RPMI8226 (cell line): Measurements from ENCODE around the gene CD93.
A peak's percentile ranks its signal among the peaks of the same experiment; 100 is the strongest.

Source experiments
- DNase-seq: peaks from one replicate; pipeline ENCODE4 v3.0.0-alpha.2; 2015

CD93 gene, protein sequence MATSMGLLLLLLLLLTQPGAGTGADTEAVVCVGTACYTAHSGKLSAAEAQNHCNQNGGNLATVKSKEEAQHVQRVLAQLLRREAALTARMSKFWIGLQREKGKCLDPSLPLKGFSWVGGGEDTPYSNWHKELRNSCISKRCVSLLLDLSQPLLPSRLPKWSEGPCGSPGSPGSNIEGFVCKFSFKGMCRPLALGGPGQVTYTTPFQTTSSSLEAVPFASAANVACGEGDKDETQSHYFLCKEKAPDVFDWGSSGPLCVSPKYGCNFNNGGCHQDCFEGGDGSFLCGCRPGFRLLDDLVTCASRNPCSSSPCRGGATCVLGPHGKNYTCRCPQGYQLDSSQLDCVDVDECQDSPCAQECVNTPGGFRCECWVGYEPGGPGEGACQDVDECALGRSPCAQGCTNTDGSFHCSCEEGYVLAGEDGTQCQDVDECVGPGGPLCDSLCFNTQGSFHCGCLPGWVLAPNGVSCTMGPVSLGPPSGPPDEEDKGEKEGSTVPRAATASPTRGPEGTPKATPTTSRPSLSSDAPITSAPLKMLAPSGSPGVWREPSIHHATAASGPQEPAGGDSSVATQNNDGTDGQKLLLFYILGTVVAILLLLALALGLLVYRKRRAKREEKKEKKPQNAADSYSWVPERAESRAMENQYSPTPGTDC

DNA sequence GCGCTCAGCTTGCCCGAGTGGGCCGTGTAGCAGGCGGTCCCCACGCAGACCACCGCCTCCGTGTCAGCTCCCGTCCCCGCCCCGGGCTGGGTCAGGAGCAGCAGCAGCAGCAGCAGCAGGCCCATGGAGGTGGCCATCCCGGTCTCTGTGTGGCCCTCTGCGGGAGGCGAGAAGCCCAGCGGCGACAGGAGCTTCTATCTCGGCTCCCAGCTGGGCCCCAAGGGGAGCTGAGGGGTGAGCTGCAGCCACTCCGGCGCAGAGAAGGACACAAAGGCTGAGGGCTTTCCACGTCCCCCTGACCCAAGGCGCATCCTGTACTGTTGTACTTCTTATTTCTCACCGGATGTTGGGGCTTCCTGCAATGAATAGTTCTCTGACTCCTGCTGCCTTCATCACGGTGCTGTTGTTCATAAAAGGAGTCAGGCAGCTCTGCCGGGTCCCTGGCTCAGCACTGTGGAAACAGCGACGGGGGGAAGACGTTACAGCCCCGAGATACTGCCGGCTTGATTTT, at the start of gene CD93:
TSS of gene CD93 (minus strand) at position 269 of the 511 bp plus-strand sequence. CDS start at position 137, 132 bp downstream.
- DNase-seq: peak; percentile 32

DNA sequence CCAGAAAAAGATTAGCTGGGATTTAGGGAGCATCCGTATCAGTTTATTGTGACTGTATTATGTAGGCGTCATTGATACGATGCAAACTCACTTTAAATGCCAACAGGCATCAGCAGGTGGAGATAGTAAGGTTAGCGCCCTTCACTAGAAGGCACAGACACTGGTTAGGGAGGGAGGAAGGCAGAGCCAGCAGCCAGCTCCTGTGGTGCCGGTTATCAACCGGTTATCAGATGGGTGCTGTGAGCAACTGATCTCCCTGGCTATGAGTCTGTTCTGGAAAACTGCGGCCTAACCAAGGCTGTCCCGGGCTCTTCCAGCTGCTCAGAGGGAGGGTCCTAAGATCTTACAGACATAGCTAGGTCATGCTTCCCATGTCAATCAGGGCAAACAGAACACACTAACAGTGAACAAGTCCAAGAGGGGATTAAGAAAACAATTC, 47.5 kb upstream of the CD93 start:
- no peak for DNase-seq

- DNase-seq: no peak
Measured at GRCh38 chr20:23132930-23133559, 46.9 kb upstream of the CD93 start.

DNA sequence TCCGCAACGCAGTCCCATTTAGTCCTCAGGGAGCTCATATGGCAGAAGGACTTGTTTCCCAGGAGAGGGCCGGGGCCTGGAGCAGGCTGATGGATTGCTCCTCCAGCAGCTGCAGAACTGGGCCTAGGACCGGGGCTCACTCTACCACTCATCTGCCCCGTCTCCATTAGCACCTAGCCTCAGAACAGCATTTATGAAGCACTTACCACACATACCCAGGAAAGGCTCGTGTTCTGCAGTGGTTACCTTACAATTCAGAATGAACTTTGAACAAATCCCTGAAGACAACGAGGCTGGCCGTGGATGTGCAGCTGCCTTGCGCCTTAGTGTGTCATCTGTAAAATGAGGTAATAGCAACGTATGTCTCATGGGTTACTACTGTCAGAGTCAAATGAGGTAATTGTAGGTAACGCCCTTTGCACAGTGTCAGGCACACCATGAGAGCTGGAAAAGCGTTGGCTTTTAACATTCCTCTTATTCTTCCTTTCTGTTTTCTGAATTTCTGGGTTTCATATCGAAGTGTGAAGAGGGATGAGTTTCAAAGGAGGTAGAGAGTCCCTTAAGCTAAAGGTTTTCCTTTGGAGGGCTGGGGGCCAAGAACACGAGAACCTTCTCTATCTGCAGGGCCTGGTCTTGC, 46.3 kb upstream of the CD93 start:
- no peak for DNase-seq

DNA sequence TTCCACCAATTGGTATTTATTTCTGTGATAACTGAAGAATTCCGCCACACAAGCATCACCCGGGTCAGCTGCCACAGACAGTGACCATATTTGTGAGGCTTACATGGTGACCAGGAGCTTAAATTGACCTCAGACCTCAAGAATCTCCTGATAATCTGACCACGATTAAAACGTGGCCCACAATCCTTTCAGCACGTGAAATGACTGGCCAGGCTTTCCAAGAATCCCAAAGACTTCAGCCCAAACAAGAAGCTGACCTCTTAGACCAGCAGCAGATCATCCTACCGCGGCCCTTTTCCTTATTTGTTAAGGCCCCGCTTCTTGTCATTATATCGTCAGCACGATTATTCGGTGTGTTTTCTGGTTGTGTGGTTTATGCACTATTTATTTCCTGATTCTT, 45.6 kb upstream of the CD93 start:
- no peak for DNase-seq

DNA sequence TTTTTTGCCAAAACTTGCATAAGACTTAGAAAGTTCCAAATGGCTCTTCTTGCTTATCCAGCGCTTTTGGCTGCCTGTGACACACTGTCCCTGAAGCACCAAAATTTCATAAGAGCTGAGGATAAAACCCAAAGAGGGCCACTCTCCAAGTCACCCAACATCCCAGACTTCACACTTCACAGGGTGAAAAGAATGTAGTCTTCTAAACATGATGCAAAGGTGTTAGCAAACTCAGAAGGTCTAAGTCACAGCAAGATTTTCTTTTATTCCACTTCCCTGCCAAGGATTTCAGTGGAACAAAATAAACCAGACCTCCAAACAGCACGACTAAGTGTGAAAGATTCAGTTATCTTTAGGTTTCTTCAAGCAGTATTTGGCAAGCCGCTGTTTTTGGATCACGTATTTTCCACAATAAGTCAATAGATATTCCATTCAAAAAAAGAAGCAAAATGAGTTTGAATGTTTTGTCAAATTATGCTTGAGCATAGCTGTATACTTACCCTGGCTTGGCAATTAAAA, 44.6 kb upstream of the CD93 start:
- no peak for DNase-seq

DNA sequence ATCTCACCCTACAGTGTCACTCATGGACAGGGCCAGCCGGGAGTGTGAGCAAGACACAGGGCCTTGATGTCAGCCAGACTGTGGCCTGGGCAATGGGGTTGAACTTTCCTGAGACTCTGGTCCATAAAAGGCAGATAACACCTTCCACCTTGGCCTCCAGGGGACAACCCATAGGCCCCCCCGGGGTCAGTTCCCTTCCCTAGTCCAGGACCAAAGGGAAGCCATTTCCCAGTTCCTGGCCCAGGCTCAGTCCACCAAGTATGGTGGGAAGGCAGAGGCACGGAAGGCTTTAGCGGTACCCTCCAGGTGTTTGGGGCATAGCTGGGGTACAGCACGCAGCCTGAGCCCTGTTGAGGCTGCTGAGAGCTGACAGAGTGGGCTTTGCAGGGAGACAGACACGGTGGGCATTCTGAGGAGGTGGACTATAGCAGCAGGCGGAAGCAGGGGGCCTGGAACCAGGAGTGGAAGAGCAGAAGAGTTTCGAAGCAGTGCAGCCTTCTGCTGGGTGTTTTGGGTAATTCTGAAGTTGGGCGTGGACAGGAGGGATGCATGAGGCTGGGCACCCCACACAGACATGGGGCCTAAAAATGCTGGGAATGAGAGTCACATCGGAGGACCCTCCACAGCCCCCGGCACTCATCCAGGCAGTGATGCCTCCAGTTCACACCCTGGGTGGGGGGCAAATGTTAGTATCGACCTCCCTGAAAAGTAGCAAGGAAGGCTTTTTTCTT, 43.9 kb upstream of the CD93 start:
- no peak for DNase-seq

- no peak for DNase-seq
Measured at GRCh38 chr20:23129266-23129665, 43.1 kb upstream of the CD93 start.

DNA sequence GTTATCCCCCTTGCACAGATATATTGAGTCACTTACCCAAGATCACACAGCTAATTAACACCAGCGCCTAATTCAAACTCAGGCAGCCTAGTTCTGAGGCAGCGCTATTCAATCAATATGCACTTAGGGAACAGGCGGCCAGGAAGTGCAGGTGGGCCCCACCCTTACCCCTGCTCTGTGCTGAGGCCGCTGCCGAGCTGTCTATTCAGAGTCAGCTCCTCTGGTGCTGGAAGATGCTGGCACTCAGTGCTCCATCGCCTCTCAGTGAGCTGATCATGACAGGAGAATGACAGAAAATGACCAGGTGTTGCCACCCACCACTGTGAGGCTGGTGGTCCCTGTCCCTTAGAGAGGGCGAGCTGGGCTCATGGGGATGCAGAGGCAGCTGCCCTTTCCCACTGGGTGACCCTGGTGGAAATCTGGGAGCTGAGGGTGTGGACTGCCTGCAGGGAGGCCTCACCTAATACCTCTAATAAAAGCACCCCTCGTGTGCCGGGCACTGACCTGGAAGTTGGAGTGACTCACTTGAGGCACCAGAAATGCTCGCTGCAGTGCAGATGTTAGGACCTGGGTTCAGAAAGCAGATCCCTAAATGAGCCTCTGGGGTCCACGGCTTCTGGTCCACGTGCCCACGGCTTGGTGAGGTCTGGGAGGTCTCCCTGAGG, 42.5 kb upstream of the CD93 start:
- DNase-seq: no peak

GRCh38 chr20:23127506-23128279, 41.6 kb upstream of the CD93 start:
- DNase-seq: no peak

DNA sequence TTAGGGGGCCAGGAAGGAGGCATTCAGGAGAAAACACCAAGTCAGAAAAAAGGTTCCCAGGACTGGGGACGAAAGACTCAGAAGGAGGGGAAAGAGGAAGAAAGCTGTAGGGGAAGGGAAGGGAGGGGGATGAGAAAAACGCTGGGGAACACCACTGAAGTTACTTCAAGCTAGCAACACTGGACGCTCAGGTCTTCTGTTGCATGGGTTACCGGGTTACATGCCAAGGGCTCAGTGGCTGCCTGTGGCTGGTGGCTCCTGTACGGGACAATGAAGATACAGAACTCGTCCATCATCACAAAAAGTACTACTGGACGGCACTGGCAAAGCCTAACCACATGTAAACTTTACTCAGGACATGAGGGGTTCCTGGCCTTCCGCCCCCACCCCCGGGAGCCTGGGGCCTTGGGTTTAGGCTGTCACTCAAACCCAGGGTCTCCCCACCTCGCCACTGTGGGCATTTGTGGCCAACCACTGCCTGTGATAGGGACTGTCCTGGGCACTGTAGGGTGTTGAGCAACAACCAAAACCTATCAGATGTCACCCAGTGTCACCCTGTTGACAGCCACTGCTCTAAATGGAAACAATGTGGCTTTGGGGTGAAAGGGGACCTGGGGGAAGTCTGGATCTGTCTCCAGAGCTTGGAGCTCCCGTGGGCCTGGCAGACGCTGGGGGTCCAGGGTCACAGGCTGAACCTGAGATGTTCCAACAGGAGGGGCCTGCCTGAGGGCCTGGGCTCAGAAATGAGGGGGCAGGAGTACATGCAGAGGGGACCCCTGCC, 40.3 kb upstream of the CD93 start:
- DNase-seq: no peak

GRCh38 chr20:23125625-23126191, 39.6 kb upstream of the CD93 start:
- no peak for DNase-seq

GRCh38 chr20:23125159-23125558, 39.0 kb upstream of the CD93 start:
- peak; percentile 60 for DNase-seq

GRCh38 chr20:23123886-23124285, 37.8 kb upstream of the CD93 start:
- DNase-seq: no peak

GRCh38 chr20:23122796-23123655, 36.9 kb upstream of the CD93 start:
- no peak for DNase-seq

DNA sequence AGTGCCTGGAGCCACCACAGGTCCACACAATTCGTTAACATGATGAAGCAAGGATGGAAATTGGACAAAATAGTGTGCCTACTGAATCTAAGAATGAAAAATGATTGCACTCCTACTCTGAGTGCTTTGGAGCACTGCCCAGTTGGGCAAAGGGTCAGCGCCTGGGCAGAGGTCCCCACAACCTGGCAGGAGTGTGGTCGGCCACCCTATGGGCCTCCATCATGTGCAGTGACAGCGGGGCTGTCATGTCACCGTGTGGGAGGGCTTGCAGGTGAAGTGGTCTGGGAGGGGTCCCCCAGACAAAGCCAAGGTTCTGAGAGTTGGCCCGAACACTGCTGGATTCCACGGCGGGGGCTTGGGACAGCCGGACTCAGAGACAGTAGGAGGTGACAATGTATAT, 36.2 kb upstream of the CD93 start:
- DNase-seq: no peak

DNA sequence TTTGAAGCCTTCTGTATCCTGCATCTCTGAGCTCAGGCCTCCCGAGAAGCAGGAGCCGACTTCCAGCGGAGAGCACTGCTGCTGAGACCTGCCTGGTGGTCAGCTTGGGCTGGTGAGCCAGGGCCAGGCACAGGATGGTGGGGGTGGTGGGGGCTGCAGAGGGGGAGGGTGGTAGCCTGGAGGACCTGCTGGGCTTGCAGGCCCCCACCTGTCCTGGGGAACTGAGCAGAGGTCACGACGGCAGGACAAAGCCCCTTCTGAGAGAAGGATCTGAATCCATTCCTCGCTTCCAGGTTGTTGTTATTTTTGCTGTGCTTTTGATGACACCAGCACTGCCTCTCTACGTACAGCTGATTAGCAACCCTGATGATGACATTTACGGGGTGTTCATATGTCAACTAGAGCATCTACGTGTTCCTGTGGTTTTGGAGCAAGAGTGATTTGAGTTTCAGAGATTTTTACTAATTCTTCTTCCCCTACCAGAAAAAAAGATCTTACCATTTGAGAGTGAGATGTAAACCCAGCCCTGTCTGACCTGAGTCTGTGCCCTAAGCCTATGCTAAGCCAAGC, 35.7 kb upstream of the CD93 start:
- no peak for DNase-seq
